Astrocyte (in vitro differentiated cells and primary cell): Measurements from ENCODE around the gene ATP13A4. TPM values are rescaled to one million over a fixed set of nuclear protein-coding genes. Genes with fewer than 3 reads are reported as not detected.

Experiments used
- DNase-seq: peaks from one replicate; pipeline ENCODE4 v3.0.0-alpha.2; 2010; ENCODE audit warnings: low read depth
- FAIRE-seq: peaks from 2 replicates; lab custom pipeline; 2011; peaks lifted over from hg19 to GRCh38; lab: Jason Lieb, UNC
- H2AFZ ChIP-seq: 2 replicates; pipeline ENCODE4 v1.6.0; 2012; ENCODE audit warnings: low read depth, low read length, inconsistent platforms
- H3K27ac ChIP-seq: 2 replicates; pipeline ENCODE4 v1.5.1; 2011; ENCODE audit warnings: low read depth, low read length, inconsistent platforms
- H3K27me3 ChIP-seq: 2 replicates; pipeline ENCODE4 v1.6.0; 2011; ENCODE audit warnings: low read length, inconsistent platforms; ENCODE audit not compliant: insufficient read depth
- H3K36me3 ChIP-seq: 2 replicates; pipeline ENCODE4 v1.5.1; 2011; ENCODE audit warnings: low read length, inconsistent platforms; ENCODE audit not compliant: insufficient read depth
- H3K4me1 ChIP-seq: 2 replicates; pipeline ENCODE4 v1.5.1; 2011; ENCODE audit warnings: low read length, inconsistent platforms; ENCODE audit not compliant: insufficient read depth
- H3K4me2 ChIP-seq: 2 replicates; pipeline ENCODE4 v1.6.0; 2012; ENCODE audit warnings: low read length, inconsistent platforms
- H3K4me3 ChIP-seq: 2 replicates; pipeline ENCODE4 v1.5.1; 2011; ENCODE audit warnings: low read depth, mild to moderate bottlenecking, low read length, inconsistent platforms; ENCODE audit not compliant: insufficient read depth
- H3K79me2 ChIP-seq: 2 replicates; pipeline ENCODE4 v1.6.0; 2012; ENCODE audit warnings: mild to moderate bottlenecking, low read length, inconsistent platforms; ENCODE audit not compliant: insufficient read depth
- H3K9ac ChIP-seq: 2 replicates; pipeline ENCODE4 v1.6.0; 2012; ENCODE audit warnings: mild to moderate bottlenecking, low read length, inconsistent platforms
- H3K9me3 ChIP-seq: 2 replicates; pipeline ENCODE4 v1.5.1; 2012; ENCODE audit warnings: low read depth, mild to moderate bottlenecking, low read length, inconsistent platforms; ENCODE audit not compliant: insufficient read depth
- H4K20me1 ChIP-seq: 2 replicates; pipeline ENCODE4 v1.6.0; 2012; ENCODE audit warnings: low read length, inconsistent platforms; ENCODE audit not compliant: insufficient read depth
- H3K27ac Mint-ChIP-seq: one replicate; pipeline ENCODE4 v1.8.0; 2021; ENCODE audit warnings: mild to moderate bottlenecking, mixed read lengths; ENCODE audit not compliant: unreplicated experiment
- H3K27me3 Mint-ChIP-seq: one replicate; pipeline ENCODE4 v1.8.0; 2021; ENCODE audit warnings: low read depth, mixed read lengths; ENCODE audit not compliant: unreplicated experiment
- H3K36me3 Mint-ChIP-seq: one replicate; pipeline ENCODE4 v1.8.0; 2021; ENCODE audit warnings: low read depth, mixed read lengths; ENCODE audit not compliant: unreplicated experiment
- H3K4me1 Mint-ChIP-seq: one replicate; pipeline ENCODE4 v1.8.0; 2021; ENCODE audit warnings: low read depth, mixed read lengths; ENCODE audit not compliant: unreplicated experiment
- H3K4me3 Mint-ChIP-seq: one replicate; pipeline ENCODE4 v1.8.0; 2021; ENCODE audit warnings: mild to moderate bottlenecking, moderate library complexity, mixed read lengths; ENCODE audit not compliant: unreplicated experiment
- H3K9me3 Mint-ChIP-seq: one replicate; pipeline ENCODE4 v1.8.0; 2021; ENCODE audit warnings: mild to moderate bottlenecking, mixed read lengths; ENCODE audit not compliant: unreplicated experiment
- CTCF ChIP-seq: IDR thresholded peaks from 2 replicates; pipeline ENCODE4 v1.5.1; 2011; ENCODE audit warnings: low read depth, mild to moderate bottlenecking, inconsistent platforms, low read length, moderate library complexity; ENCODE audit not compliant: insufficient read depth
- EZH2 ChIP-seq: IDR thresholded peaks from 2 replicates; pipeline ENCODE4 v1.6.1; 2012; ENCODE audit warnings: mild to moderate bottlenecking, low read length, inconsistent platforms; ENCODE audit not compliant: insufficient read depth
- total RNA-seq: library from RNA; stranded (reverse); gene quantifications from 2 replicates; pipeline ENCODE4 v1.2.1, GENCODE V29; 2021

Gene ATP13A4
- total RNA-seq, 1 donor from 2014 or later, result 0.34 TPM

- Histone ChIP-seq H3K4me2 (peak within 1 kb of the TSS; percentile 99), H3K27me3 (no peaks in the 10 kb centered on the region), H3K4me1 (peaks cover 37% of the 10 kb centered on the region), H4K20me1 (peaks cover 28% of the 10 kb centered on the region), H3K9ac (peak within 1 kb of the TSS; percentile 100), H3K36me3 (peaks cover 3% of the 10 kb centered on the region), H3K79me2 (peaks cover 55% of the 10 kb centered on the region), H2AFZ (peak within 1 kb of the TSS; percentile 83), H3K27ac (peak within 1 kb of the TSS; percentile 94), H3K4me3 (peak within 1 kb of the TSS; percentile 99), H3K9me3 (no peaks in the 10 kb centered on the region)
- H3K27ac Mint-ChIP-seq, result peak within 1 kb of the TSS; percentile 92
- no peak for TF ChIP-seq EZH2
- TF ChIP-seq CTCF, result no peak
- no peaks in the 10 kb centered on the region for H3K27me3 Mint-ChIP-seq
- H3K4me3 Mint-ChIP-seq, result peak within 1 kb of the TSS; percentile 96
- H3K9me3 Mint-ChIP-seq, result no peaks in the 10 kb centered on the region
- H3K36me3 Mint-ChIP-seq, result peaks cover 5% of the 10 kb centered on the region
- FAIRE-seq, result no peak
- peak; percentile 98 for DNase-seq
- H3K4me1 Mint-ChIP-seq, result peaks cover 18% of the 10 kb centered on the region
Observed at GRCh38 chr3:193592841-193593667, 38.4 kb upstream of the ATP13A4 start, which contains the start of gene OPA1. OPA1 (plus strand) TSS chr3:193593208; CDS start chr3:193593378, 170 bp downstream.

- Histone ChIP-seq H3K27me3 (no peaks in the 10 kb centered on the region), H3K9ac (peak overlapping the region; percentile 43), H4K20me1 (peaks cover 4% of the 10 kb centered on the region), H3K79me2 (peaks cover 28% of the 10 kb centered on the region), H2AFZ (peak overlapping the region; percentile 6), H3K9me3 (no peaks in the 10 kb centered on the region), H3K36me3 (no peaks in the 10 kb centered on the region), H3K4me2 (peak overlapping the region; percentile 65), H3K27ac (peak overlapping the region; percentile 77), H3K4me3 (no peak overlapping the region), H3K4me1 (peaks cover 29% of the 10 kb centered on the region)
- Mint-ChIP-seq H3K36me3 (no peaks in the 10 kb centered on the region), H3K9me3 (no peaks in the 10 kb centered on the region), H3K4me3 (no peak overlapping the region), H3K27me3 (no peaks in the 10 kb centered on the region), H3K27ac (peak overlapping the region; percentile 21), H3K4me1 (peaks cover 12% of the 10 kb centered on the region)
- no peak for FAIRE-seq
- TF ChIP-seq EZH2 (no peak), CTCF (no peak)
- DNase-seq, result peak; percentile 85
Observed at GRCh38 chr3:193590088-193590856, 35.6 kb upstream of the ATP13A4 start.
